GM12878 (cell line): ENCODE results near the gene RAPGEF6. TPM values are rescaled to one million over a fixed set of nuclear protein-coding genes. Genes with fewer than 3 reads are reported as not detected.

Source experiments
- ATAC-seq: fragments of 200-7000 bp; cut with Tn5 transposase; 3 replicates; pipeline ENCODE4 v1.9.1; 2020; ENCODE audit warnings: mild to moderate bottlenecking, moderate library complexity
- BruUV-seq: library from RNA; stranded (reverse); fragments of 400-500 nt; replicated peaks from 2 replicates; lab custom pipeline; 2021; lab: Mats Ljungman, UMichigan
- CTCF ChIA-PET: fragments of 300-600 bp; sonication (Branson Sonifier 250); formaldehyde crosslinking; extraction: SDS; loops from one replicate; lab custom pipeline; 2021; ENCODE audit warnings: inconsistent platforms; lab: Yijun Ruan, JAX
- POLR2A ChIA-PET: fragments of 350-600 bp; formaldehyde crosslinking; extraction: SDS; loops from one replicate; lab custom pipeline; 2021; ENCODE audit warnings: inconsistent platforms; lab: Charles Lee
- RAD21 ChIA-PET: fragments of 300-600 bp; sonication (Branson Sonifier 250); formaldehyde crosslinking; loops from one replicate; lab custom pipeline; 2023; ENCODE audit warnings: antibody characterized with exemption; ENCODE audit not compliant: unreplicated experiment; lab: Charles Lee
- SMC1A ChIA-PET: fragments of 300-600 bp; sonication (Branson Sonifier 250); formaldehyde crosslinking; loops from one replicate; lab custom pipeline; 2023; ENCODE audit not compliant: unreplicated experiment, uncharacterized antibody; lab: Charles Lee
- DNase-seq: peaks from one replicate; pipeline ENCODE4 v3.0.0-alpha.2; 2011; ENCODE audit warnings: low read depth, low spot score
- FAIRE-seq: peaks from 3 replicates; lab custom pipeline; 2011; peaks lifted over from hg19 to GRCh38; lab: Jason Lieb, UNC
- H2AFZ ChIP-seq: 2 replicates; pipeline ENCODE4 v1.6.0; 2011; ENCODE audit warnings: low read depth, low read length, control low read depth; ENCODE audit not compliant: control insufficient read depth
- H3K27ac ChIP-seq: 2 replicates; pipeline ENCODE4 v1.5.1; 2011; ENCODE audit warnings: control low read depth; ENCODE audit not compliant: control insufficient read depth, insufficient read depth
- H3K27me3 ChIP-seq, 2 experiments: replicated peaks in 1 of 2; 2 replicates each; pipeline versions ENCODE4 v1.6.0 to v1.6.1; 2011; ENCODE audit warnings: low read length in 1 of 2; ENCODE audit not compliant: control insufficient read depth in 2 of 2, insufficient read depth in 2 of 2
- H3K36me3 ChIP-seq, 2 experiments: 2 replicates each; pipeline ENCODE4 v1.5.1; 2011; ENCODE audit warnings: low read length in 1 of 2; ENCODE audit not compliant: control insufficient read depth in 2 of 2, insufficient read depth in 2 of 2
- H3K4me1 ChIP-seq: 2 replicates; pipeline ENCODE4 v1.6.1; 2011; ENCODE audit warnings: mild to moderate bottlenecking, low read length, moderate library complexity, mixed read lengths; ENCODE audit not compliant: control insufficient read depth, insufficient read depth
- H3K4me2 ChIP-seq: 2 replicates; pipeline ENCODE4 v1.6.0; 2011; ENCODE audit warnings: control low read depth; ENCODE audit not compliant: control insufficient read depth, insufficient read depth
- H3K4me3 ChIP-seq: fragments of 200-600 bp; sonication (generic); 2 replicates; pipeline ENCODE4 v1.5.1; 2016
- H3K79me2 ChIP-seq: 2 replicates; pipeline ENCODE4 v1.6.0; 2011; ENCODE audit warnings: low read length; ENCODE audit not compliant: control insufficient read depth, insufficient read depth
- H3K9ac ChIP-seq: 2 replicates; pipeline ENCODE4 v1.8.0; 2011; ENCODE audit warnings: low read length, control low read depth, mixed read lengths; ENCODE audit not compliant: control insufficient read depth, insufficient read depth
- H3K9me3 ChIP-seq: replicated peaks from 3 replicates; pipeline ENCODE4 v1.5.1; 2011; ENCODE audit warnings: mild to moderate bottlenecking, low read length; ENCODE audit not compliant: control insufficient read depth, insufficient read depth
- H4K20me1 ChIP-seq: 2 replicates; pipeline ENCODE4 v1.6.0; 2011; ENCODE audit not compliant: control insufficient read depth, insufficient read depth
- BCL11A ChIP-seq: IDR thresholded peaks from 2 replicates; pipeline ENCODE4 v1.6.1; 2011; ENCODE audit warnings: low read depth, low read length
- CEBPB ChIP-seq, 2 experiments: fragments of 150-350 bp in 1 of 2; IDR thresholded peaks; 2 replicates each; pipeline ENCODE4 v1.6.1; 2012 to 2014; ENCODE audit warnings: low read depth in 2 of 2, low read length in 2 of 2, borderline replicate concordance in 1 of 2, inconsistent platforms in 1 of 2
- CUX1 ChIP-seq: IDR thresholded peaks from 2 replicates; pipeline ENCODE4 v1.6.1; 2012; ENCODE audit warnings: improper control_type of control experiment, low read depth, low read length; ENCODE audit not compliant: insufficient replicate concordance
- ELK1 ChIP-seq: IDR thresholded peaks from 2 replicates; pipeline ENCODE4 v1.6.1; 2012; ENCODE audit warnings: low read depth, low read length, improper control_type of control experiment
- EP300 ChIP-seq, 2 experiments: fragments of 150-350 bp in 1 of 2; IDR thresholded peaks; 2 replicates each; pipeline ENCODE4 v1.6.1; 2011 to 2012; ENCODE audit warnings: low read depth in 2 of 2, low read length in 2 of 2, borderline replicate concordance in 1 of 2, improper control_type of control experiment in 1 of 2, inconsistent platforms in 1 of 2; ENCODE audit not compliant: control insufficient read depth in 1 of 2
- HDGF ChIP-seq: fragments of 450-650 bp; IDR thresholded peaks from 2 replicates; pipeline ENCODE4 v1.6.1; 2016; ENCODE audit warnings: antibody characterized with exemption
- NRF1 ChIP-seq: conservative IDR thresholded peaks from 2 replicates; pipeline ENCODE4 v1.6.1; 2011; ENCODE audit warnings: mild to moderate bottlenecking, low read depth, low read length, improper control_type of control experiment
- RB1 ChIP-seq: fragments of 450-650 bp; formaldehyde crosslinking; IDR thresholded peaks from 2 replicates; pipeline ENCODE4 v1.6.1; 2017; ENCODE audit warnings: mild to moderate bottlenecking, borderline replicate concordance
- RBBP5 ChIP-seq: fragments of 200-600 bp; sonication (generic); conservative IDR thresholded peaks from 2 replicates; pipeline ENCODE4 v1.6.1; 2016
- SKIL ChIP-seq: fragments of 450-650 bp; IDR thresholded peaks from 2 replicates; pipeline ENCODE4 v1.6.1; 2017; ENCODE audit warnings: mild to moderate bottlenecking, low read depth, inconsistent platforms; ENCODE audit not compliant: poor library complexity, severe bottlenecking
- SREBF2 ChIP-seq: IDR thresholded peaks from 2 replicates; pipeline ENCODE4 v1.6.1; 2012; ENCODE audit warnings: mild to moderate bottlenecking, low read length
- TCF3 ChIP-seq: IDR thresholded peaks from 2 replicates; pipeline ENCODE4 v1.6.1; 2012; ENCODE audit warnings: low read depth, mild to moderate bottlenecking, low read length, borderline replicate concordance; ENCODE audit not compliant: insufficient read depth
- USF1 ChIP-seq: IDR thresholded peaks from 2 replicates; pipeline ENCODE4 v1.6.1; 2011; ENCODE audit warnings: borderline replicate concordance, low read depth, mild to moderate bottlenecking, moderate library complexity, mixed read lengths, low read length; ENCODE audit not compliant: insufficient read depth; ENCODE audit errors: extremely low read length
- WGBS: methylation state at CpG from one replicate; pipeline ENCODE4 v1.1.6; 2016; ENCODE audit warnings: low lambda C conversion rate; ENCODE audit not compliant: insufficient replicate concordance, insufficient coverage; ENCODE audit errors: missing lambda C conversion rate; 5-methylcytosine and 5-hydroxymethylcytosine counted together
- in situ Hi-C: fragments of 300-500 bp; cut with MboI; formaldehyde crosslinking; loops from 9 replicates; pipeline ENCODE4 v1.14.3; 2018; ENCODE audit warnings: mixed read lengths
- intact Hi-C: fragments of 100-400 bp; cut with micrococcal nuclease; formaldehyde crosslinking; loops from one replicate; pipeline ENCODE4 v1.14.2; 2022; ENCODE audit not compliant: unreplicated experiment
- polyA plus RNA-seq, 11 experiments: library from polyadenylated mRNA; depleted of rRNA in 4 of 11; unstranded in 6 of 11; stranded (reverse) in 5 of 11; fragments of >200 nt; fragmentation: Nextera tagmentation in 4 of 11; fragmentation: Illumina TruSeq in 1 of 11; extraction: Ambion mirVana in 4 of 11; extraction: Trizol in 1 of 11; gene quantifications; 1 replicate in 1 of 11; 2 replicates in 10 of 11; pipeline versions ENCODE4 v1.2.1 to v1.2.3, GENCODE V29; 2011 to 2016; ENCODE audit warnings: inconsistent platforms in 2 of 11, missing spikeins in 2 of 11, low read depth in 1 of 11
- total RNA-seq, 4 experiments: library from RNA; depleted of rRNA in 3 of 4; stranded (reverse); fragments of >200 nt in 3 of 4; fragmentation: Illumina TruSeq in 1 of 4; extraction: Trizol in 1 of 4; gene quantifications; 2 replicates each; pipeline versions ENCODE4 v1.2.1 to v1.2.3, GENCODE V29; 2013 to 2021

RAPGEF6 gene
- total and polyA plus RNA-seq, 10 of the 15 experiments (the other 5 are each of a cell fraction or from before 2014, with no cell fraction given) = 2.9 to 24.0 (median 14.2) TPM

GRCh38 chr5:131571669-131572168 lies 63.3 kb downstream of the RAPGEF6 start:
- ChIA-PET RAD21 (no interaction called here), POLR2A (no interaction called here), SMC1A (interaction anchor here (1.1 kb wide), 1 partner anchor 436 kb away, joined by 3 read pairs; no protein-coding TSS in a partner anchor), CTCF (no interaction called here)
- Histone ChIP-seq H3K79me2 (peaks cover 4% of the 10 kb centered on the region), H3K27me3 (no peaks in the 10 kb centered on the region), H3K4me1 (no peaks in the 10 kb centered on the region), H3K9ac (no peak overlapping the region), H4K20me1 (no peaks in the 10 kb centered on the region), H3K4me3 (no peak overlapping the region), H2AFZ (no peak overlapping the region), H3K9me3 (no peaks in the 10 kb centered on the region; the same call in 1 of the 3 replicates), H3K36me3 (peaks cover 0 to 3% of the 10 kb centered on the region in 2 experiments; a peak in 1 of 4 replicates), H3K4me2 (no peak overlapping the region), H3K27ac (no peak overlapping the region)
- no peak for ATAC-seq
- 97% methylated on average over 9 of the region's 9 CpGs for WGBS
- intact Hi-C loops = no loop called here
- BruUV-seq = no TSS peak
- FAIRE-seq = no peak
- no peak for DNase-seq
- in situ Hi-C loops = no loop called here
- TF ChIP-seq USF1 (no peak), SREBF2 (no peak), SKIL (no peak), EP300 (IDR thresholded peaks at IDR 0.05; ENCODE audit: borderline replicate concordance in 1 of 2, control insufficient read depth in 1 of 2, low read depth in 2 of 2, low read length in 2 of 2) (no peak), ELK1 (no peak), RBBP5 (no peak), NRF1 (no peak), TCF3 (no peak), BCL11A (no peak), CEBPB (IDR thresholded peaks at IDR 0.05; ENCODE audit: borderline replicate concordance in 1 of 2, low read depth in 2 of 2, low read length in 2 of 2) (no peak), CUX1 (no peak), HDGF (no peak), RB1 (no peak)
